ENCODE measurements around the gene CDH8. TPM values are rescaled to one million over a fixed set of nuclear protein-coding genes. Genes with fewer than 3 reads are reported as not detected.
"Not testable (repeated sequence)": the region's sequence is repeated elsewhere in the genome, so short reads cannot be mapped to it uniquely, and the experiment has no call there.

The CDH8 gene
- total RNA-seq, 3 donors from 2014 or later, result not detected

- no peaks in the 10 kb centered on the region for H3K27me3 Mint-ChIP-seq (ENCODE audit: low read depth)
- no peaks in the 10 kb centered on the region for H3K4me1 Mint-ChIP-seq (ENCODE audit: low read depth)
- H3K9me3 Mint-ChIP-seq, result peaks cover 13% of the 10 kb centered on the region
- ATAC-seq (no peak), DNase-seq (no peak)
- no peaks in the 10 kb centered on the region for H3K36me3 Mint-ChIP-seq (ENCODE audit: insufficient read depth)
- no peak overlapping the region for H3K4me3 Mint-ChIP-seq
These were observed 99.7 kb downstream of the CDH8 start for GRCh38 chr16:61936522-61936921.

- peaks cover 10% of the 10 kb centered on the region for H3K9me3 Mint-ChIP-seq
- no peak for DNase-seq
- ATAC-seq, result no peak
- H3K4me3 Mint-ChIP-seq, result no peak overlapping the region
- H3K27me3 Mint-ChIP-seq (ENCODE audit: low read depth), result no peaks in the 10 kb centered on the region
- H3K36me3 Mint-ChIP-seq (ENCODE audit: insufficient read depth), result no peaks in the 10 kb centered on the region
- no peaks in the 10 kb centered on the region for H3K4me1 Mint-ChIP-seq (ENCODE audit: low read depth)
These were observed 101.6 kb downstream of the CDH8 start for GRCh38 chr16:61934601-61935000.

GRCh38 chr16:61929776-61930175 lies 106.5 kb downstream of the CDH8 start:
- Mint-ChIP-seq H3K9me3 (no peaks in the 10 kb centered on the region), H3K36me3 (ENCODE audit: insufficient read depth) (no peaks in the 10 kb centered on the region), H3K4me1 (ENCODE audit: low read depth) (no peaks in the 10 kb centered on the region), H3K27me3 (ENCODE audit: low read depth) (no peaks in the 10 kb centered on the region), H3K4me3 (no peak overlapping the region)
- no peak for ATAC-seq
- DNase-seq, result no peak

DNA sequence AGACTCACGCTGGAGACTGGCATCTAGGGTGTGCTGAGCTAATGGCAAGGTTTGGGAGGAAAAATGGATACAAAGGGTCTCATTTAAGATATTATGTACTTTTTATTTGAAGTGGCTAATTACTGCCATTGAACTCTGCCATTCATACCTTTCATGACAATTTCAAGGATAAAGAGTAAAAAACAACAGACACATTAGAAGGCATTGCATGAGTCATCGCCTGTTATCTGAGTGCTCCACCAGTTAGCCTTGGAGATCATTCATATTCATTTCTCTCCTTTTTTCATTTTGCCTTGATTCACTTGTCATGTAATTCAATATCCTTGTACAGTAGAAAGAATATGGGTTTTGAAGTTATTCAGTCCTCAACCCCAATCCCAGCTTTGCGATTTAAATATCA lies 109.5 kb downstream of the CDH8 start:
- no peak overlapping the region for H3K4me3 Mint-ChIP-seq
- no peak for ATAC-seq
- DNase-seq, result no peak
- no peaks in the 10 kb centered on the region for H3K27me3 Mint-ChIP-seq (ENCODE audit: low read depth)
- no peaks in the 10 kb centered on the region for H3K9me3 Mint-ChIP-seq
- no peaks in the 10 kb centered on the region for H3K4me1 Mint-ChIP-seq (ENCODE audit: low read depth)
- no peaks in the 10 kb centered on the region for H3K36me3 Mint-ChIP-seq (ENCODE audit: insufficient read depth)

- no peak overlapping the region for H3K4me3 Mint-ChIP-seq
- no peaks in the 10 kb centered on the region for H3K27me3 Mint-ChIP-seq (ENCODE audit: low read depth)
- DNase-seq (no peak), ATAC-seq (no peak)
- no peaks in the 10 kb centered on the region for H3K9me3 Mint-ChIP-seq
- H3K4me1 Mint-ChIP-seq (ENCODE audit: low read depth), result no peaks in the 10 kb centered on the region
- no peaks in the 10 kb centered on the region for H3K36me3 Mint-ChIP-seq (ENCODE audit: insufficient read depth)
These were observed 112.6 kb downstream of the CDH8 start for GRCh38 chr16:61923629-61924028.

DNA sequence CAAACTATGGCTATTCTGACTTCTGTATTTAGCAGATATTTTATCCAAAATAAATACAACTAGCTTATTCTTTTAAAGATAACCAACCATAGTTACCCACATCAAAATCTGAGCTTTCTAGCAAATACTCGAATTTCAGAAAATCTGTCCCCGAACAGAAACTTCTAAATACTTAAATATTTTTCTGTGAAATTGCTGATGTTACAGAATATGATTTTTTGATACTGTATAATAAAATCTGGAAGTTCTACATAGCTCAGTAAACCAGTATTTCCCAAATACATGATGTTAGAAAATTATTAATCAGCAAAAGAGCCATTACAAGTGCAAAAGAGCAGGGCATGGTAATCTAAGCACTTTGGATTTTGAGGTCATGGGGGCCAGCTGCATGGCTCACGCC lies 114.9 kb downstream of the CDH8 start:
- Mint-ChIP-seq H3K4me1 (ENCODE audit: low read depth) (no peaks in the 10 kb centered on the region), H3K27me3 (ENCODE audit: low read depth) (no peaks in the 10 kb centered on the region), H3K36me3 (ENCODE audit: insufficient read depth) (no peaks in the 10 kb centered on the region), H3K9me3 (peaks cover 11% of the 10 kb centered on the region), H3K4me3 (no peak overlapping the region)
- DNase-seq, result no peak
- ATAC-seq, result no peak

DNA sequence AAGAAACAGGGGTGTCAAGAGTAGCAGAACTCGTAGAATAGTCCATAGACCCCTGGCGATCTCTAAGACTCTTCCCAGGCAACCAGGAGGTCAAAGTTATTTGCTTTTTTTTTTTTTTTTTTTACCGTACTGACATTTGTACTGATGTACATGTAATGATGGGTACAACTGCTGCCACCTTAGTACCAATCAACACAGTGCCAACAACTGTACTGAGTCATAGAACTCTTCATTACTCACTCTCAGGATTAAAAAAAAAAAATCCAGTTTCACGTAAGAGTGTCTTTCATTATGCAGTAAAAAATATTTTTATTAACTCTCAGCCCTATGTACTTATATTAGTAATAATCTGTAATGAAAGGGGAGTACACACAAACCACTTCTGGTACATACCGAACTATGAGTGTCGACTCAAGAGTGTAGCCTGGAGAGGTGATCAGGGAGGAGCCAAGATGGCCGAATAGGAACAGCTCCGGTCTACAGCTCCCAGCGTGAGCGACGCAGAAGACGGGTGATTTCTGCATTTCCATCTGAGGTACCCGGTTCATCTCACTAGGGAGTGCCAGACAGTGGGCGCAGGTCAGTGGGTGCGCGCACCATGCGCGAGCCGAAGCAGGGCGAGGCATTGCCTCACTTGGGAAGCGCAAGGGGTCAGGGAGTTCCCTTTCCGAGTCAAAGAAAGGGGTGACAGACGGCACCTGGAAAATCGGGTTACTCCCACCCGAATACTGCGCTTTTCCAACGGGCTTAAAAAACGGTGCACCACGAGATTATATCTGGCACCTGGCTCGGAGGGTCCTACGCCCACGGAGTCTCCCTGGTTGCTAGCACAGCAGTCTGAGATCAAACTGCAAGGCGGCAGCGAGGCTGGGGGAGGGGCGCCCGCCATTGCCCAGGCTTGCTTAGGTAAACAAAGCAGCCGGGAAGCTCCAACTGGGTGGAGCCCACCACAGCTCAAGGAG lies 118.1 kb downstream of the CDH8 start:
- H3K4me3 Mint-ChIP-seq; ATAC-seq; H3K27me3 Mint-ChIP-seq (ENCODE audit: low read depth); DNase-seq; H3K4me1 Mint-ChIP-seq (ENCODE audit: low read depth); H3K36me3 Mint-ChIP-seq (ENCODE audit: insufficient read depth): not testable (repeated sequence)
- peaks cover 18% of the 10 kb centered on the region for H3K9me3 Mint-ChIP-seq

- ATAC-seq, result no peak
- H3K4me3 Mint-ChIP-seq, result no peak overlapping the region
These were observed 120.7 kb downstream of the CDH8 start for GRCh38 chr16:61915569-61915968.

GRCh38 chr16:61909074-61909473 lies 127.2 kb downstream of the CDH8 start:
- ATAC-seq (no peak), DNase-seq (no peak)
- Mint-ChIP-seq H3K4me3 (no peak overlapping the region), H3K4me1 (ENCODE audit: low read depth) (no peaks in the 10 kb centered on the region), H3K9me3 (peaks cover 20% of the 10 kb centered on the region), H3K36me3 (ENCODE audit: insufficient read depth) (no peaks in the 10 kb centered on the region), H3K27me3 (ENCODE audit: low read depth) (no peaks in the 10 kb centered on the region)

More at GRCh38 chr16:61915569-61915968, 120.7 kb downstream of the CDH8 start:
- Mint-ChIP-seq H3K9me3 (peaks cover 23% of the 10 kb centered on the region), H3K4me1 (ENCODE audit: low read depth) (no peaks in the 10 kb centered on the region), H3K36me3 (ENCODE audit: insufficient read depth) (no peaks in the 10 kb centered on the region), H3K27me3 (ENCODE audit: low read depth) (no peaks in the 10 kb centered on the region)
- DNase-seq, result no peak

- H3K36me3 Mint-ChIP-seq (ENCODE audit: insufficient read depth), result no peaks in the 10 kb centered on the region
- ATAC-seq, result no peak
- no peaks in the 10 kb centered on the region for H3K4me1 Mint-ChIP-seq (ENCODE audit: low read depth)
- DNase-seq, result no peak
- H3K27me3 Mint-ChIP-seq (ENCODE audit: low read depth), result no peaks in the 10 kb centered on the region
- peaks cover 21% of the 10 kb centered on the region for H3K9me3 Mint-ChIP-seq
- H3K4me3 Mint-ChIP-seq, result no peak overlapping the region
These were observed 127.8 kb downstream of the CDH8 start for GRCh38 chr16:61908426-61908825.

DNA sequence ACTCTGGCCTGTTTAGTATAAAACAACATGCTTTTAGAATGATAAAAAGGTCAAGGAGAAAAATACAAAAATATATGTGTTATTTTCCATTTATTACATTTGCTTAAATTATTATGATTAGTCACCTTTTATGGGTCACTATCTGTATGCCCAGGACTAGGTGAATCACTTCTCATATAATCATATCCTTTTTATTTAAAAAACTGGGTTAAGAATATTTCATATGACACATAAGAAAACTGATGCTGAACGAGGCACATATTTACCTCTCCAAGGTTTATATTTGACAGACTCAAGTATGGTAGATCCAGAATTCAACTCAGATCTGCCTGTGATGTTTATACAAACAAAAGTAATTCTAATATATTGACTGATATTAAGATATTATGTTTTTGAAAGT lies 134.5 kb downstream of the CDH8 start:
- DNase-seq (no peak), ATAC-seq (no peak)
- Mint-ChIP-seq H3K36me3 (ENCODE audit: insufficient read depth) (no peaks in the 10 kb centered on the region), H3K4me1 (ENCODE audit: low read depth) (no peaks in the 10 kb centered on the region), H3K27me3 (ENCODE audit: low read depth) (no peaks in the 10 kb centered on the region), H3K9me3 (peaks cover 28% of the 10 kb centered on the region), H3K4me3 (no peak overlapping the region)

DNA sequence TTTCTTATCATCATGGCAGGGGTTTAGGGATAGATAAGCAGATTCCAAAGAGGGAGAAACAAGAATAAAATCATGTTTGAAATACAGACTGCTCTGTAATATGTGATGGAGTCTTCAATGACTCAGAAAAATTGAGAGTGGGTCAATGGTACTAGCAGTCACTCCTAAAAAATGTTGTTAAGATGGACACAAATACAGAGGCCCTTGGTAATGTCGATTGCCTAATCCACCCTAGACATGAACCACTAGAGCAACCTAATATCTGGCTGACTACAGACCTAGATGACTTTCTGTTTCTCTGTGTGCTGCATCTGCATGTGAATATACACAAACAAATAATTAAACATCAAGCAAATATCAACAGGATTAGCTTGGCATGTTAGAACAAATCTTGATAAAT lies 135.8 kb downstream of the CDH8 start:
- DNase-seq (no peak), ATAC-seq (no peak)
- H3K9me3 Mint-ChIP-seq, result peaks cover 26% of the 10 kb centered on the region
- H3K4me3 Mint-ChIP-seq, result no peak overlapping the region
- H3K4me1 Mint-ChIP-seq (ENCODE audit: low read depth), result no peaks in the 10 kb centered on the region
- no peaks in the 10 kb centered on the region for H3K36me3 Mint-ChIP-seq (ENCODE audit: insufficient read depth)
- no peaks in the 10 kb centered on the region for H3K27me3 Mint-ChIP-seq (ENCODE audit: low read depth)

DNA sequence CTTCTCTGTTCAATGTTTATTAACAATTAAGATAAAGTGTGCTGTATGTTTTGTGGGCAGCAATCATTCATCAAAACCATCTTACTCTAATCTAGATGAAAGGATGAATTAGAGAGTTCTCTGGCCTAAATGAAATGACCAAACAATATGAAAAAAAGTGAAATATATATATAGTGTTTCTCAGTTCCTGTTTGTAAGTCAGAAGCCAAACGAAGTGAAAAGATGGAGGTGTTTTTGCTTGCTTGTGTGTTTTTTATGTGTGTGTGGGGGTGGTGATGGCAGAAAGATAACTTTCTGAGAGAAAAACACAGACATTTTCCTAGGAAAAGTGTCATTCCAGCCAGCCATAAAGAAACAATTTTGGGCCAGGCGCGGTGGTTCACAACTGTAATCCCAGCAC lies 138.6 kb downstream of the CDH8 start:
- Mint-ChIP-seq H3K4me1 (ENCODE audit: low read depth) (no peaks in the 10 kb centered on the region), H3K4me3 (no peak overlapping the region), H3K9me3 (peaks cover 29% of the 10 kb centered on the region), H3K36me3 (ENCODE audit: insufficient read depth) (no peaks in the 10 kb centered on the region), H3K27me3 (ENCODE audit: low read depth) (no peaks in the 10 kb centered on the region)
- DNase-seq (no peak), ATAC-seq (no peak)

- Mint-ChIP-seq H3K9me3 (peaks cover 24% of the 10 kb centered on the region), H3K4me1 (ENCODE audit: low read depth) (no peaks in the 10 kb centered on the region), H3K36me3 (ENCODE audit: insufficient read depth) (no peaks in the 10 kb centered on the region), H3K4me3 (no peak overlapping the region), H3K27me3 (ENCODE audit: low read depth) (no peaks in the 10 kb centered on the region)
- ATAC-seq (no peak), DNase-seq (no peak)
These were observed 143.7 kb downstream of the CDH8 start for GRCh38 chr16:61892531-61892930.

GRCh38 chr16:61891460-61891859 lies 144.8 kb downstream of the CDH8 start:
- Mint-ChIP-seq H3K4me3 (no peak overlapping the region), H3K4me1 (ENCODE audit: low read depth) (no peaks in the 10 kb centered on the region), H3K36me3 (ENCODE audit: insufficient read depth) (no peaks in the 10 kb centered on the region), H3K9me3 (peaks cover 24% of the 10 kb centered on the region), H3K27me3 (ENCODE audit: low read depth) (no peaks in the 10 kb centered on the region)
- ATAC-seq (no peak), DNase-seq (no peak)
